Measurements from ENCODE around the gene CBX6. TPM values are rescaled to one million over a fixed set of nuclear protein-coding genes. Genes with fewer than 3 reads are reported as not detected.

The CBX6 gene
- total and polyA plus RNA-seq, 9 of the 15 experiments (the other 6 are each of a cell fraction or from before 2014, with no cell fraction given) = 0.75 to 31.6 (median 8.0) TPM

- no peak for TF ChIP-seq NFYB (IDR thresholded peaks at IDR 0.05; ENCODE audit: extremely low read depth, insufficient read length)
Measured at GRCh38 chr22:38863531-38864131, 8.4 kb downstream of the CBX6 start (continued).

GRCh38 chr22:38862375-38863329, 9.4 kb downstream of the CBX6 start:
- Histone ChIP-seq H3K36me3 (ENCODE audit: control insufficient read depth, insufficient read depth, low read length) (peaks cover 26% of the 10 kb centered on the region; the same call in 2 of the 3 replicates), H3K9me1 (ENCODE audit: control insufficient read depth, insufficient read depth, low read length) (peaks cover 2% of the 10 kb centered on the region), H3K4me3 (no peak overlapping the region), H3K4me2 (ENCODE audit: insufficient read depth, low read length) (no peak overlapping the region), H3K27me3 (ENCODE audit: control insufficient read depth in 2 of 2, insufficient read depth in 2 of 2, low read length in 2 of 2) (no peaks in the 10 kb centered on the region), H3K79me2 (ENCODE audit: control insufficient read depth, insufficient read depth, low read length) (no peaks in the 10 kb centered on the region; the same call in 2 of the 3 replicates), H3K4me1 (replicated peaks in 1 of 2; ENCODE audit: control insufficient read depth in 2 of 2, insufficient read depth in 2 of 2, low read length in 2 of 2) (peaks cover 0 to 35% of the 10 kb centered on the region in 2 experiments; a peak in 3 of 5 replicates), H4K20me1 (replicated peaks; ENCODE audit: control insufficient read depth, insufficient read depth, low read length) (no peaks in the 10 kb centered on the region), H2AFZ (ENCODE audit: low read depth, low read length) (no peak overlapping the region), H3K9ac (ENCODE audit: insufficient read depth in 1 of 2, low read depth in 2 of 2, low read length in 2 of 2) (no peak overlapping the region), H3K27ac (ENCODE audit: extremely low read depth, low read depth, low read length) (no peak overlapping the region), H3K9me3 (replicated peaks; ENCODE audit: control insufficient read depth, insufficient read depth, low read depth, low read length) (no peaks in the 10 kb centered on the region)
- in situ Hi-C loops (cut with MboI) = no loop called here
- peak in 1 of 4 experiments; percentile 27 for DNase-seq (ENCODE audit: extremely low read depth in 1 of 4, low spot score in 3 of 4)
- intact Hi-C loops (cut with micrococcal nuclease) = no loop called here
- BruUV-seq (replicated peaks) = TSS peak; percentile 30
- WGBS (ENCODE audit: insufficient coverage, low coverage, missing lambda C conversion rate) = 69% methylated on average over 9 of the region's 14 CpGs
- no peak for FAIRE-seq
- ChIA-PET POLR2A (interaction anchor here (1.6 kb wide), 1 partner anchor 12 kb away, joined by 4 read pairs; no protein-coding TSS in a partner anchor), CTCF (ENCODE audit: low intra/inter-chr PET ratio) (interaction anchor here (0.6 kb wide), 1 partner anchor 96 kb away, joined by 3 read pairs; no protein-coding TSS in a partner anchor)
- peak; percentile 53 for ATAC-seq
- TF ChIP-seq E2F1 (CRISPR knock-in tag; IDR thresholded peaks at IDR 0.05) (no peak), CHD4 (IDR thresholded peaks at IDR 0.05; ENCODE audit: insufficient read depth, insufficient replicate concordance, low read depth, low read length, poor library complexity, severe bottlenecking) (no peak), POLR2G (IDR thresholded peaks at IDR 0.05; ENCODE audit: low read depth, low read length) (peak; percentile 54), NUFIP1 (IDR thresholded peaks at IDR 0.05; ENCODE audit: partially characterized antibody) (no peak), ZNF124 (CRISPR knock-in tag; IDR thresholded peaks at IDR 0.05) (no peak), RBM25 (IDR thresholded peaks at IDR 0.05; ENCODE audit: low read depth, low read length, severe bottlenecking) (peak; percentile 63), E2F4 (CRISPR knock-in tag; IDR thresholded peaks at IDR 0.05; ENCODE audit: low read depth) (no peak), FOXP4 (CRISPR knock-in tag; IDR thresholded peaks at IDR 0.05; ENCODE audit: borderline replicate concordance) (no peak), GABPA (tag; conservative IDR thresholded peaks at IDR 0.05; ENCODE audit: low read depth) (no peak), FIP1L1 (IDR thresholded peaks at IDR 0.05; ENCODE audit: low read depth, low read length, poor library complexity, severe bottlenecking) (no peak), MECOM (CRISPR knock-in tag; IDR thresholded peaks at IDR 0.05) (no peak)

Data from K562 (cell line).